Measurements from ENCODE around the gene FSCN2. TPM values are rescaled to one million over a fixed set of nuclear protein-coding genes. Genes with fewer than 3 reads are reported as not detected.

Gene FSCN2
- total RNA-seq, 1 donor from 2014 or later = 0.52 TPM

- Mint-ChIP-seq H3K4me1 (ENCODE audit: low read depth) (no peaks in the 10 kb centered on the region), H3K27me3 (ENCODE audit: insufficient read depth) (peaks cover 21% of the 10 kb centered on the region), H3K4me3 (peak overlapping the region; percentile 27), H3K36me3 (ENCODE audit: low read depth) (no peaks in the 10 kb centered on the region), H3K27ac (peak overlapping the region; percentile 40), H3K9me3 (no peaks in the 10 kb centered on the region)
- intact Hi-C loops (cut with micrococcal nuclease) = loop anchor here (2.0 kb wide), 1 partner anchor 22 kb away; no protein-coding TSS in a partner anchor
- no peak for DNase-seq (ENCODE audit: low spot score)
Measured at GRCh38 chr17:81486199-81486810, 41.9 kb upstream of the FSCN2 start.

GRCh38 chr17:81487089-81487486, 41.1 kb upstream of the FSCN2 start:
- H3K36me3 Mint-ChIP-seq (ENCODE audit: low read depth) = no peaks in the 10 kb centered on the region
- no peaks in the 10 kb centered on the region for H3K4me1 Mint-ChIP-seq (ENCODE audit: low read depth)
- peaks cover 17% of the 10 kb centered on the region for H3K27me3 Mint-ChIP-seq (ENCODE audit: insufficient read depth)
- no peak overlapping the region for H3K27ac Mint-ChIP-seq
- no peaks in the 10 kb centered on the region for H3K9me3 Mint-ChIP-seq
- DNase-seq (ENCODE audit: low spot score) = no peak
- intact Hi-C loops (cut with micrococcal nuclease) = loop anchor here (2.0 kb wide), 1 partner anchor 22 kb away; no protein-coding TSS in a partner anchor
- H3K4me3 Mint-ChIP-seq = peak overlapping the region; percentile 68

GRCh38 chr17:81487487-81488275, 40.5 kb upstream of the FSCN2 start:
- Mint-ChIP-seq H3K27me3 (ENCODE audit: insufficient read depth) (peaks cover 15% of the 10 kb centered on the region), H3K4me3 (peak overlapping the region; percentile 68), H3K27ac (no peak overlapping the region), H3K4me1 (ENCODE audit: low read depth) (no peaks in the 10 kb centered on the region), H3K9me3 (no peaks in the 10 kb centered on the region), H3K36me3 (ENCODE audit: low read depth) (no peaks in the 10 kb centered on the region)
- intact Hi-C loops (cut with micrococcal nuclease) = loop anchor here (1.0 to 2.0 kb wide), 2 partner anchors 21 to 65 kb away; partner anchors contain the start of gene FAAP100
- peak; percentile 76 for DNase-seq (ENCODE audit: low spot score)

GRCh38 chr17:81488276-81488860, 39.8 kb upstream of the FSCN2 start:
- H3K4me3 Mint-ChIP-seq = no peak overlapping the region
- intact Hi-C loops (cut with micrococcal nuclease) = loop anchor here (1.0 kb wide), 1 partner anchor 64 kb away; the partner anchor contains the start of gene FAAP100
- DNase-seq (ENCODE audit: low spot score) = no peak

GRCh38 chr17:81489012-81489997, 38.9 kb upstream of the FSCN2 start:
- no peaks in the 10 kb centered on the region for H3K4me1 Mint-ChIP-seq (ENCODE audit: low read depth)
- DNase-seq (ENCODE audit: low spot score) = no peak
- H3K27me3 Mint-ChIP-seq (ENCODE audit: insufficient read depth) = peaks cover 14% of the 10 kb centered on the region
- no peaks in the 10 kb centered on the region for H3K36me3 Mint-ChIP-seq (ENCODE audit: low read depth)
- intact Hi-C loops (cut with micrococcal nuclease) = no loop called here
- peak overlapping the region; percentile 32 for H3K27ac Mint-ChIP-seq
- peak overlapping the region; percentile 69 for H3K4me3 Mint-ChIP-seq
- no peaks in the 10 kb centered on the region for H3K9me3 Mint-ChIP-seq

More at GRCh38 chr17:81488276-81488860, 39.8 kb upstream of the FSCN2 start:
- Mint-ChIP-seq H3K36me3 (ENCODE audit: low read depth) (no peaks in the 10 kb centered on the region), H3K27me3 (ENCODE audit: insufficient read depth) (peaks cover 13% of the 10 kb centered on the region), H3K27ac (no peak overlapping the region), H3K9me3 (no peaks in the 10 kb centered on the region), H3K4me1 (ENCODE audit: low read depth) (no peaks in the 10 kb centered on the region)

GRCh38 chr17:81489998-81490992, 37.9 kb upstream of the FSCN2 start:
- Mint-ChIP-seq H3K4me1 (ENCODE audit: low read depth) (no peaks in the 10 kb centered on the region), H3K36me3 (ENCODE audit: low read depth) (no peaks in the 10 kb centered on the region), H3K27ac (no peak overlapping the region), H3K4me3 (peak overlapping the region; percentile 69), H3K9me3 (no peaks in the 10 kb centered on the region), H3K27me3 (ENCODE audit: insufficient read depth) (peaks cover 18% of the 10 kb centered on the region)
- DNase-seq (ENCODE audit: low spot score) = no peak
- intact Hi-C loops (cut with micrococcal nuclease) = no loop called here

GRCh38 chr17:81491181-81491581, 37.0 kb upstream of the FSCN2 start:
- Mint-ChIP-seq H3K9me3 (no peaks in the 10 kb centered on the region), H3K4me3 (no peak overlapping the region), H3K4me1 (ENCODE audit: low read depth) (no peaks in the 10 kb centered on the region), H3K27me3 (ENCODE audit: insufficient read depth) (peaks cover 18% of the 10 kb centered on the region), H3K36me3 (ENCODE audit: low read depth) (no peaks in the 10 kb centered on the region), H3K27ac (no peak overlapping the region)
- intact Hi-C loops (cut with micrococcal nuclease) = no loop called here
- no peak for DNase-seq (ENCODE audit: low spot score)

- intact Hi-C loops (cut with micrococcal nuclease) = no loop called here
- H3K4me1 Mint-ChIP-seq (ENCODE audit: low read depth) = no peaks in the 10 kb centered on the region
- H3K27me3 Mint-ChIP-seq (ENCODE audit: insufficient read depth) = peaks cover 18% of the 10 kb centered on the region
- no peak overlapping the region for H3K27ac Mint-ChIP-seq
- DNase-seq (ENCODE audit: low spot score) = no peak
- no peaks in the 10 kb centered on the region for H3K36me3 Mint-ChIP-seq (ENCODE audit: low read depth)
- no peaks in the 10 kb centered on the region for H3K9me3 Mint-ChIP-seq
- H3K4me3 Mint-ChIP-seq = no peak overlapping the region
Measured at GRCh38 chr17:81491761-81492160, 36.4 kb upstream of the FSCN2 start.

- intact Hi-C loops (cut with micrococcal nuclease) = no loop called here
- Mint-ChIP-seq H3K36me3 (ENCODE audit: low read depth) (no peaks in the 10 kb centered on the region), H3K27me3 (ENCODE audit: insufficient read depth) (peaks cover 21% of the 10 kb centered on the region), H3K9me3 (no peaks in the 10 kb centered on the region), H3K27ac (no peak overlapping the region), H3K4me1 (ENCODE audit: low read depth) (no peaks in the 10 kb centered on the region), H3K4me3 (no peak overlapping the region)
- DNase-seq (ENCODE audit: low spot score) = no peak
Measured at GRCh38 chr17:81492202-81492601, 36.0 kb upstream of the FSCN2 start.

- Mint-ChIP-seq H3K4me3 (no peak overlapping the region), H3K4me1 (ENCODE audit: low read depth) (no peaks in the 10 kb centered on the region), H3K27ac (no peak overlapping the region), H3K9me3 (no peaks in the 10 kb centered on the region), H3K27me3 (ENCODE audit: insufficient read depth) (peaks cover 22% of the 10 kb centered on the region), H3K36me3 (ENCODE audit: low read depth) (no peaks in the 10 kb centered on the region)
- DNase-seq (ENCODE audit: low spot score) = no peak
- intact Hi-C loops (cut with micrococcal nuclease) = no loop called here
Measured at GRCh38 chr17:81492706-81493105, 35.5 kb upstream of the FSCN2 start.

GRCh38 chr17:81493198-81494038, 34.8 kb upstream of the FSCN2 start:
- H3K27ac Mint-ChIP-seq = no peak overlapping the region
- H3K4me1 Mint-ChIP-seq (ENCODE audit: low read depth) = no peaks in the 10 kb centered on the region
- no peak overlapping the region for H3K4me3 Mint-ChIP-seq
- no peak for DNase-seq (ENCODE audit: low spot score)
- peaks cover 27% of the 10 kb centered on the region for H3K27me3 Mint-ChIP-seq (ENCODE audit: insufficient read depth)
- no peaks in the 10 kb centered on the region for H3K36me3 Mint-ChIP-seq (ENCODE audit: low read depth)
- intact Hi-C loops (cut with micrococcal nuclease) = no loop called here
- H3K9me3 Mint-ChIP-seq = no peaks in the 10 kb centered on the region
